GM12878 (cell line): Measurements from ENCODE around the gene NPRL2. TPM values are rescaled to one million over a fixed set of nuclear protein-coding genes. Genes with fewer than 3 reads are reported as not detected.

ENCODE experiments used
- ATAC-seq: fragments of 200-7000 bp; cut with Tn5 transposase; 3 replicates; pipeline ENCODE4 v1.9.1; 2020; ENCODE audit warnings: mild to moderate bottlenecking, moderate library complexity
- BruUV-seq: library from RNA; stranded (reverse); fragments of 400-500 nt; replicated peaks from 2 replicates; lab custom pipeline; 2021; lab: Mats Ljungman, UMichigan
- CTCF ChIA-PET: fragments of 300-600 bp; sonication (Branson Sonifier 250); formaldehyde crosslinking; extraction: SDS; loops from one replicate; lab custom pipeline; 2021; ENCODE audit warnings: inconsistent platforms; lab: Yijun Ruan, JAX
- POLR2A ChIA-PET: fragments of 350-600 bp; formaldehyde crosslinking; extraction: SDS; loops from one replicate; lab custom pipeline; 2021; ENCODE audit warnings: inconsistent platforms; lab: Charles Lee
- RAD21 ChIA-PET: fragments of 300-600 bp; sonication (Branson Sonifier 250); formaldehyde crosslinking; loops from one replicate; lab custom pipeline; 2023; ENCODE audit warnings: antibody characterized with exemption; ENCODE audit not compliant: unreplicated experiment; lab: Charles Lee
- SMC1A ChIA-PET: fragments of 300-600 bp; sonication (Branson Sonifier 250); formaldehyde crosslinking; loops from one replicate; lab custom pipeline; 2023; ENCODE audit not compliant: unreplicated experiment, uncharacterized antibody; lab: Charles Lee
- DNase-seq: peaks from one replicate; pipeline ENCODE4 v3.0.0-alpha.2; 2011; ENCODE audit warnings: low read depth, low spot score
- FAIRE-seq: peaks from 3 replicates; lab custom pipeline; 2011; peaks lifted over from hg19 to GRCh38; lab: Jason Lieb, UNC
- H2AFZ ChIP-seq: 2 replicates; pipeline ENCODE4 v1.6.0; 2011; ENCODE audit warnings: low read depth, low read length, control low read depth; ENCODE audit not compliant: control insufficient read depth
- H3K27ac ChIP-seq: 2 replicates; pipeline ENCODE4 v1.5.1; 2011; ENCODE audit warnings: control low read depth; ENCODE audit not compliant: control insufficient read depth, insufficient read depth
- H3K27me3 ChIP-seq, 2 experiments: replicated peaks in 1 of 2; 2 replicates each; pipeline versions ENCODE4 v1.6.0 to v1.6.1; 2011; ENCODE audit warnings: low read length in 1 of 2; ENCODE audit not compliant: control insufficient read depth in 2 of 2, insufficient read depth in 2 of 2
- H3K36me3 ChIP-seq, 2 experiments: 2 replicates each; pipeline ENCODE4 v1.5.1; 2011; ENCODE audit warnings: low read length in 1 of 2; ENCODE audit not compliant: control insufficient read depth in 2 of 2, insufficient read depth in 2 of 2
- H3K4me1 ChIP-seq: 2 replicates; pipeline ENCODE4 v1.6.1; 2011; ENCODE audit warnings: mild to moderate bottlenecking, low read length, moderate library complexity, mixed read lengths; ENCODE audit not compliant: control insufficient read depth, insufficient read depth
- H3K4me2 ChIP-seq: 2 replicates; pipeline ENCODE4 v1.6.0; 2011; ENCODE audit warnings: control low read depth; ENCODE audit not compliant: control insufficient read depth, insufficient read depth
- H3K4me3 ChIP-seq: fragments of 200-600 bp; sonication (generic); 2 replicates; pipeline ENCODE4 v1.5.1; 2016
- H3K79me2 ChIP-seq: 2 replicates; pipeline ENCODE4 v1.6.0; 2011; ENCODE audit warnings: low read length; ENCODE audit not compliant: control insufficient read depth, insufficient read depth
- H3K9ac ChIP-seq: 2 replicates; pipeline ENCODE4 v1.8.0; 2011; ENCODE audit warnings: low read length, control low read depth, mixed read lengths; ENCODE audit not compliant: control insufficient read depth, insufficient read depth
- H3K9me3 ChIP-seq: replicated peaks from 3 replicates; pipeline ENCODE4 v1.5.1; 2011; ENCODE audit warnings: mild to moderate bottlenecking, low read length; ENCODE audit not compliant: control insufficient read depth, insufficient read depth
- H4K20me1 ChIP-seq: 2 replicates; pipeline ENCODE4 v1.6.0; 2011; ENCODE audit not compliant: control insufficient read depth, insufficient read depth
- CUX1 ChIP-seq: IDR thresholded peaks from 2 replicates; pipeline ENCODE4 v1.6.1; 2012; ENCODE audit warnings: improper control_type of control experiment, low read depth, low read length; ENCODE audit not compliant: insufficient replicate concordance
- NFYB ChIP-seq: IDR thresholded peaks from 2 replicates; pipeline ENCODE4 v1.6.1; 2011; ENCODE audit warnings: low read depth, mild to moderate bottlenecking, low read length, improper control_type of control experiment, moderate library complexity; ENCODE audit not compliant: insufficient read depth
- WGBS: methylation state at CpG from one replicate; pipeline ENCODE4 v1.1.6; 2016; ENCODE audit warnings: low lambda C conversion rate; ENCODE audit not compliant: insufficient replicate concordance, insufficient coverage; ENCODE audit errors: missing lambda C conversion rate; 5-methylcytosine and 5-hydroxymethylcytosine counted together
- in situ Hi-C: fragments of 300-500 bp; cut with MboI; formaldehyde crosslinking; loops from 9 replicates; pipeline ENCODE4 v1.14.3; 2018; ENCODE audit warnings: mixed read lengths
- intact Hi-C: fragments of 100-400 bp; cut with micrococcal nuclease; formaldehyde crosslinking; loops from one replicate; pipeline ENCODE4 v1.14.2; 2022; ENCODE audit not compliant: unreplicated experiment
- polyA plus RNA-seq, 11 experiments: library from polyadenylated mRNA; depleted of rRNA in 4 of 11; unstranded in 6 of 11; stranded (reverse) in 5 of 11; fragments of >200 nt; fragmentation: Nextera tagmentation in 4 of 11; fragmentation: Illumina TruSeq in 1 of 11; extraction: Ambion mirVana in 4 of 11; extraction: Trizol in 1 of 11; gene quantifications; 1 replicate in 1 of 11; 2 replicates in 10 of 11; pipeline versions ENCODE4 v1.2.1 to v1.2.3, GENCODE V29; 2011 to 2016; ENCODE audit warnings: inconsistent platforms in 2 of 11, missing spikeins in 2 of 11, low read depth in 1 of 11
- total RNA-seq, 4 experiments: library from RNA; depleted of rRNA in 3 of 4; stranded (reverse); fragments of >200 nt in 3 of 4; fragmentation: Illumina TruSeq in 1 of 4; extraction: Trizol in 1 of 4; gene quantifications; 2 replicates each; pipeline versions ENCODE4 v1.2.1 to v1.2.3, GENCODE V29; 2013 to 2021

NPRL2 gene
- total and polyA plus RNA-seq, 10 of the 15 experiments (the other 5 are each of a cell fraction or from before 2014, with no cell fraction given): 17.8 to 54.2 (median 32.9) TPM

GRCh38 chr3:50317300-50317699, 33.3 kb downstream of the NPRL2 start:
- TF ChIP-seq CUX1: no peak
- TF ChIP-seq NFYB: no peak
- CTCF ChIA-PET: interaction anchor here (0.5 to 1.5 kb wide), 2 partner anchors 11 to 70 kb away, joined by 3 to 4 read pairs; partner anchors contain the start of gene TUSC2
- no peaks in the 10 kb centered on the region for H4K20me1 ChIP-seq
- no peak overlapping the region for H2AFZ ChIP-seq
- peaks cover 5% of the 10 kb centered on the region for H3K79me2 ChIP-seq
- no peak for DNase-seq
- SMC1A ChIA-PET: interaction anchor here (0.7 to 1.3 kb wide), 3 partner anchors 18 to 44 kb away, joined by 3 to 4 read pairs (median 3); no protein-coding TSS in a partner anchor
- H3K9ac ChIP-seq: no peak overlapping the region
- H3K27me3 ChIP-seq: no peaks in the 10 kb centered on the region
- no peak for ATAC-seq
- WGBS: 58% methylated on average over 6 of the region's 6 CpGs
- peaks cover 0 to 2% of the 10 kb centered on the region in 2 experiments; a peak in 1 of 4 replicates for H3K36me3 ChIP-seq
- in situ Hi-C loops: no loop called here
- no TSS peak for BruUV-seq
- no peak for FAIRE-seq
- H3K4me1 ChIP-seq: peaks cover 22% of the 10 kb centered on the region
- RAD21 ChIA-PET: interaction anchor here (0.9 kb wide), 1 partner anchor 18 kb away, joined by 3 read pairs; the partner anchor contains the start of genes HYAL3 and NAA80
- H3K4me3 ChIP-seq: no peak overlapping the region
- POLR2A ChIA-PET: interaction anchor here (0.6 to 1.6 kb wide), 3 partner anchors 18 to 322 kb away, joined by 3 to 7 read pairs (median 4); partner anchors contain the start of genes HYAL3 and NAA80
- no peak overlapping the region for H3K27ac ChIP-seq
- H3K4me2 ChIP-seq: no peak overlapping the region
- no peaks in the 10 kb centered on the region for H3K9me3 ChIP-seq
- intact Hi-C loops: no loop called here
